AG10803 (cell line): Measurements from ENCODE around the gene SNX12.
"Not testable (repeated sequence)": the region's sequence is repeated elsewhere in the genome, so short reads cannot be mapped to it uniquely, and the experiment has no call there.

Experiments used
- DNase-seq: peaks from one replicate; pipeline ENCODE4 v3.0.0; 2010; ENCODE audit warnings: low read depth
- H3K4me3 ChIP-seq: 2 replicates; pipeline ENCODE4 v1.5.1; 2011; ENCODE audit warnings: mild to moderate bottlenecking, low read length, control low read depth
- TF ChIP-seq, protein P1 (sequence below): conservative IDR thresholded peaks from 2 replicates; pipeline ENCODE4 v1.5.1; 2011; ENCODE audit warnings: mild to moderate bottlenecking, low read length, control low read depth, inconsistent platforms

Gene SNX12

DNA sequence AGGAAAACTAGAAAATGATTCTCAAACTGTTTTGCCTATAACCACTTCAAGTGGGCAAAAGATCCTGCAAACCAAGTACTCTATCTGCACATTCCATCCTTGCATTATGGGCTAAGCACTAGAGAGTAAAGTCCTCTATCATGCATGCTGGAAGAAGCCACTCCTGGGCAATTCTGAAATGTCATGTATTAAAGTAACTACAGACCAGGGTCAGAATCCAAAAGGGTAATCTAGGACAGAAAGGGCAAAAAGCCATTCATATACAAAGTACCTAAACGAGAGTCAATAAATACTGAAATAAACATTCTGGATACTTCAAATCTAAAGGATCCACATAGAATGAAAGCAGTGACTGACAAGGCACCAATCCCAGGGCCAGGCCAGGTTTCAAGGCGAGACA, 1.0 kb downstream of the SNX12 start:
- no peak for DNase-seq
- TF ChIP-seq, protein P1, sequence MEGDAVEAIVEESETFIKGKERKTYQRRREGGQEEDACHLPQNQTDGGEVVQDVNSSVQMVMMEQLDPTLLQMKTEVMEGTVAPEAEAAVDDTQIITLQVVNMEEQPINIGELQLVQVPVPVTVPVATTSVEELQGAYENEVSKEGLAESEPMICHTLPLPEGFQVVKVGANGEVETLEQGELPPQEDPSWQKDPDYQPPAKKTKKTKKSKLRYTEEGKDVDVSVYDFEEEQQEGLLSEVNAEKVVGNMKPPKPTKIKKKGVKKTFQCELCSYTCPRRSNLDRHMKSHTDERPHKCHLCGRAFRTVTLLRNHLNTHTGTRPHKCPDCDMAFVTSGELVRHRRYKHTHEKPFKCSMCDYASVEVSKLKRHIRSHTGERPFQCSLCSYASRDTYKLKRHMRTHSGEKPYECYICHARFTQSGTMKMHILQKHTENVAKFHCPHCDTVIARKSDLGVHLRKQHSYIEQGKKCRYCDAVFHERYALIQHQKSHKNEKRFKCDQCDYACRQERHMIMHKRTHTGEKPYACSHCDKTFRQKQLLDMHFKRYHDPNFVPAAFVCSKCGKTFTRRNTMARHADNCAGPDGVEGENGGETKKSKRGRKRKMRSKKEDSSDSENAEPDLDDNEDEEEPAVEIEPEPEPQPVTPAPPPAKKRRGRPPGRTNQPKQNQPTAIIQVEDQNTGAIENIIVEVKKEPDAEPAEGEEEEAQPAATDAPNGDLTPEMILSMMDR, result no peak
- H3K4me3 ChIP-seq, result peak overlapping the region; percentile 73

DNA sequence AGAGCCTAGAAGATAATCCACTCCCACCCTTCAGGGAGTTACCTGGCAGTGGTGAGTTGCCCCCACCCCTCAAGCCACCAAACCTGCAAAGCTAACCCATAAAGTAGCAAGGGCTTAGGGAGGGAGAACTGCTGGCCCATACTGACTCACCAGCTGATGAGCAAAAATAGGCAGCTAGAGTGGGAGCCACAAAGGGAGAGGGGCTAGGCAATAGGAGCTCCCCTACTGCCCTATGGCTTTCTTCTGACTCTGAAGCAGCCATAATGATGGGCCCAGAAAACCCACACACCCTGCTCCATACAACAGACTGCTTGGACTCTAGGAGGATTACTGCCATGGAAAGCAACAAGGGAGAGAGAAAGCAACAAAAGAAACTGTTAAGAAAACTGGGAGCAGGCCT, 8.0 kb downstream of the SNX12 start:
- no peak overlapping the region for H3K4me3 ChIP-seq
- no peak for DNase-seq
- TF ChIP-seq, protein P1, result no peak

DNA sequence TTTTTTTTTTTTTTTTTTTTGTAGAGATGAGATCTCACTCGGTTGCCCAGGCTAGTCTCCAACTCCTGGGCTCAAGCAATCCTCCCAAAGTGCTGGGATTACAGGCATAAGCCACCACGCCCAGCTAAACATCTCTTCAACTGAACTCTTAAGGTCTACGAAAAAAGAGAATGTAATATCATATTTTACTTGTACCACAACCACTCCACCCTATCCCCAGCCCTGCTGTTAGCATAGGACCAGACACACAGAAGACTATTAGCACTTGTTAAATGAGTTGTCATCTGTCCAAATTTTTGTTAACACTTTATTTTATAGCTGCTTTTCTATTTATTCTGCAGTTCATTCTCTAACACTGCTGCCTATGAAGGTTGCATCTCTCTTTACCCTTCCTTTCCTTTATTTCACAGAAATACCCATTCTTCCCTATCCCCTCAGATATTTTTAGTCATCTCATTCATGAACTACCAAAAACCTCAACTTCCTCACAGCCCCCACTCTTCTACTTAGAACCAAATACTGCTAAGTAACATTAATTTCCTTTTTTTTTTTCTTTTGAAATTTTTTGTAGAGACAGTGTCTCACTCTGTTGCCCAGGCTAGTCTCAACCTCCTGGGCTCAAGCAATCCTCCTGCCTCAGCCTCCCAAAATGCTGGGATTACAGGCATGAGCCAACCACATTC, 10.1 kb downstream of the SNX12 start:
- no peak for DNase-seq

DNA sequence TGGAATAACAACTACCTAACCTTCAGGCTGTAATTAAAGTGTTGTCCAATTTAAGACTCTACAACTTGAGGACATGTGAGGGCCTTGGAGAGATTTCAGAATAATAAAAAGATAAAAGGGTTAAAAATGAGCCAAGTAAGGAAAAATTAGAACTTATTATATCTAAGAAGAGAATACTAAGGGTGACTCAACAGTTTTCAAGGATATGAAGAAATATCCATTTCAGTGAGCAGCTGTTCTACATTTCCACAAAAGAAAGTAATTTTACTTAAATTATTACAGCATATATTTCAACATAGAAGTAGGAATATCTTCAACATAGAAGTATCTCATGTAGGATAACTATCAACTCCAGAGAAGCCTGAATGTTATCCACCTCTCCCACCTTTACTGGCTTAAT, 11.3 kb downstream of the SNX12 start:
- no peak overlapping the region for H3K4me3 ChIP-seq
- TF ChIP-seq, protein P1, result no peak
- DNase-seq, result peak; percentile 61

More for the DNA sequence above, 10.1 kb downstream of the SNX12 start:
- TF ChIP-seq, protein P1, result no peak
- no peak overlapping the region for H3K4me3 ChIP-seq

DNA sequence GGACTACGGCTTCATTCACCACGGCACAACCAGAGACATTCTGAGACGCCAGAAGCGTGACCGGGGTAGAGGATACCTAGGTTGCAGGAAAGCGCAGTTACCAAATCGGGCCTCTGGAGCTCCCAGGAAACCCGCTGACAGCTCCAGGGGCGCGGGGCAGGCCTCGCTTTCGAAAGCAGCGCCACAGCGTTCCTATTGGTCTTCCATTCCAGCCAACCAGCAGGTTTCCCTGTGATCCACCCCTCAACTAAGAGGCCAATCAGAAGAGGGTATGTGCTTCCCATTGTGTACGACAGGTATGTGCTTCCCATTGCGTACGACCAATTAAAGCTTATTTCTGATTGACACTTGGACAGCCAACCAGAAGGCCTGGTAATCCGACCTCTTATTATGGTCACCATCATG, 14.9 kb downstream of the SNX12 start:
- DNase-seq, result no peak
- H3K4me3 ChIP-seq, result no peak overlapping the region
- TF ChIP-seq, protein P1, result no peak

DNA sequence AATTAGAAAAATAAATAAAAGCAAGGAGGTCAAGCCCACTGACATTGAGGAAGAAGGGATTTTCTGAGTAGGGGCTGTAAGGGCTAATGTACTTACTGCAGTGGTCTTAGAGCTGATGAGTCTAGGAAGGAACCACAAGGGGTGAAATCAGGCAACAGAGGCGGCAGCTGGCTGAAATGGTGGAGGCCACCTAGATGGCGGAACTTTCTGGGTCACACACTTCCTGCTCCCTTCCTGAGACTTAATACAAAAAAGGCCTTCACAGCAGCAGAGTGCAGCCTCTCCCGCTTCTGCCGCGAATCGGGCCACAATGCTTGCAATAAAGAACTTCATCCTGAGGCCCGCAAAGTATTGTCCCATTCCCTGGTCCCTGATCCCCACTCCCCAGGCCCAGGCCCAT, 15.4 kb downstream of the SNX12 start:
- TF ChIP-seq, protein P1, result no peak
- no peak overlapping the region for H3K4me3 ChIP-seq
- no peak for DNase-seq

DNA sequence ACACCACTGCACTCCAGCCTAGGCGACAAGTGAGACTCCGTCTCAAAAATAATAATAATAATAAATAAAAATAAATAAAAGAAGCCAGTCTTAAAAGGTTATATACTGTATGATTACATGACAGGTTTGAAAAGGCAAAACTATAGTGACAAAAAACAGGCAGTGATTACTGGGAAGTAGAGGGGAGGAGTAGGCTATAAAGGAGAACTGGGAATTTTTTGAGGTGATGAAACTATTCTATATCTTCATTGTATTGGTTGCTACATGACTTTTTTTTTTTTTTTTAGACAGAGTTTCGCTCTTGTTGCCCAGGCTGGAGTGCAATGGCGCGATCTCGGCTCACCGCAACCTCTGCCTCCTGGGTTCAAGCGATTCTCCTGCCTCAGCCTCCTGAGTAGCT, 20.2 kb downstream of the SNX12 start:
- H3K4me3 ChIP-seq, DNase-seq: not testable (repeated sequence)

DNA sequence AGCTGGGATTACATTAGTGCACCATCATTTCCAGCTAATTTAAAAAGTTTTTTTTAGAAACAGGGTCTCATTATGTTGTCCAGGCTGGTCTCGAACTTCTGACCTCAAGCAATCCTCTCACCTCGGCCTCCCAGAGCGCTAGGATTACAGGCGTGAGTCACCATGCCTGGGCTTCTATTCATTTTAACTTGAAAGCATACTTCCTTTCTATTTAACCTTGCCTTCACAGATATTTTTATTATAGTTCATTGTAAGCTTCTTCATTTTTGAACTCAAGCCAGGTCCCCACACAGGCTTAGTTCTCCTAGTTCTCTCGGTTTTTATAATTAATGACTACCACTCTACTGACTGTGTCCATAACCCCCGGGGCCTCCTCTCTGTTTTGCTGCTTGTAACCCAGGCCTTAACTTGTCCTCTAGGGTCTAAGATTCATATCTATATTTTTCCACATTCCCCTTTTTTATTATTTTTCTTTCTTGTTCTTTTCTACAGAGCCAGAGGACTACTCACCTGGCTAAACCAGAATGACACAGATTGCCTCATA, 50.7 kb downstream of the SNX12 start:
- H3K4me3 ChIP-seq, result no peak overlapping the region
- no peak for DNase-seq
- TF ChIP-seq, protein P1, result no peak
